ENCODE measurements around the gene ZDHHC9.

DNA sequence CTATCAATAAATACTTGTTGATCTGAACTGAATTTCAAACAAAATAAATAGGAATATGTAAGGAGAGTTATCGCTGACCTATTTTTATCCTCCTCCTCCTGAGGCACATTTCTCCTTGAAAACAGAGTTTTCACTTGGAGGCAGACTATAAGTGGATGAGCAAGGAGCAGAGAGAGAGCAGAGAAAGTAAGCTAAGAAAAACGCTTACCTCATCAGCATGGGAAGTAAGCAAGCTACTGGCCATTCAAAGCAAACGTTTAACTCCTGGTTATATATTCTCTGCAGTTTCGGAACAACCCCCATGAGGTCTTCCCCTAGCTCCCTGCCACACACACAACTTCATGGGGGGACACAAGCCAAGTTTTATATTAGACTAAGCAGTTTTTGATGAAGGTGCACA is 13.2 kb downstream of the ZDHHC9 start:
- TF ChIP-seq CTCF (conservative IDR thresholded peaks at IDR 0.05; ENCODE audit: low read depth, low read length) (no peak), EZH2 (IDR thresholded peaks at IDR 0.05; ENCODE audit: low read length, unreplicated experiment) (no peak), EZH2phosphoT487 (IDR thresholded peaks at IDR 0.05; ENCODE audit: borderline replicate concordance, low read length) (no peak)

Data from PC-3 (cell line).